Measurements from ENCODE around the gene OMP.

Gene OMP

GRCh38 chr11:77110836-77111235 lies 8.2 kb downstream of the OMP start:
- Histone ChIP-seq H3K9ac (ENCODE audit: low read length) (no peak overlapping the region), H3K4me2 (ENCODE audit: low read depth, low read length) (no peak overlapping the region), H3F3A (ENCODE audit: insufficient read depth, low read length) (no peaks in the 10 kb centered on the region), H3K4me1 (ENCODE audit: low read length) (0 out of 2 replicates have a peak, but pooled peaks cover 3% of the 10 kb centered on the region), H3K9me2 (replicated peaks; ENCODE audit: insufficient read depth, low read length) (no peaks in the 10 kb centered on the region), H3K4me3 (ENCODE audit: low read length) (no peak overlapping the region), H3K36me3 (replicated peaks; ENCODE audit: insufficient read depth, low read length) (no peaks in the 10 kb centered on the region), H3K27me3 (replicated peaks; ENCODE audit: insufficient read depth, low read length) (peaks cover 8% of the 10 kb centered on the region), H3K27ac (ENCODE audit: low read length) (no peak overlapping the region), H2AFZ (ENCODE audit: low read length) (no peak overlapping the region), H3K9me3 (replicated peaks; ENCODE audit: insufficient read depth, low read length) (no peaks in the 10 kb centered on the region), H4K20me1 (ENCODE audit: insufficient read depth, low read length) (no peaks in the 10 kb centered on the region), H3K79me2 (ENCODE audit: low read length) (no peaks in the 10 kb centered on the region)
- DNase-seq, result no peak
- TF ChIP-seq EZH2 (optimal IDR thresholded peaks at IDR 0.05; ENCODE audit: low read depth, low read length) (no peak), EZH2phosphoT487 (IDR thresholded peaks at IDR 0.05; ENCODE audit: low read length) (no peak)
- TF ChIP-seq, protein P1, sequence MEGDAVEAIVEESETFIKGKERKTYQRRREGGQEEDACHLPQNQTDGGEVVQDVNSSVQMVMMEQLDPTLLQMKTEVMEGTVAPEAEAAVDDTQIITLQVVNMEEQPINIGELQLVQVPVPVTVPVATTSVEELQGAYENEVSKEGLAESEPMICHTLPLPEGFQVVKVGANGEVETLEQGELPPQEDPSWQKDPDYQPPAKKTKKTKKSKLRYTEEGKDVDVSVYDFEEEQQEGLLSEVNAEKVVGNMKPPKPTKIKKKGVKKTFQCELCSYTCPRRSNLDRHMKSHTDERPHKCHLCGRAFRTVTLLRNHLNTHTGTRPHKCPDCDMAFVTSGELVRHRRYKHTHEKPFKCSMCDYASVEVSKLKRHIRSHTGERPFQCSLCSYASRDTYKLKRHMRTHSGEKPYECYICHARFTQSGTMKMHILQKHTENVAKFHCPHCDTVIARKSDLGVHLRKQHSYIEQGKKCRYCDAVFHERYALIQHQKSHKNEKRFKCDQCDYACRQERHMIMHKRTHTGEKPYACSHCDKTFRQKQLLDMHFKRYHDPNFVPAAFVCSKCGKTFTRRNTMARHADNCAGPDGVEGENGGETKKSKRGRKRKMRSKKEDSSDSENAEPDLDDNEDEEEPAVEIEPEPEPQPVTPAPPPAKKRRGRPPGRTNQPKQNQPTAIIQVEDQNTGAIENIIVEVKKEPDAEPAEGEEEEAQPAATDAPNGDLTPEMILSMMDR (IDR thresholded peaks at IDR 0.05; ENCODE audit: low read length), result no peak

GRCh38 chr11:77111277-77111676 lies 8.6 kb downstream of the OMP start:
- Histone ChIP-seq H3K4me1 (ENCODE audit: low read length) (0 out of 2 replicates have a peak, but pooled peaks cover 3% of the 10 kb centered on the region), H3K79me2 (ENCODE audit: low read length) (no peaks in the 10 kb centered on the region), H3F3A (ENCODE audit: insufficient read depth, low read length) (no peaks in the 10 kb centered on the region), H3K4me2 (ENCODE audit: low read depth, low read length) (no peak overlapping the region), H3K9me3 (replicated peaks; ENCODE audit: insufficient read depth, low read length) (no peaks in the 10 kb centered on the region), H4K20me1 (ENCODE audit: insufficient read depth, low read length) (no peaks in the 10 kb centered on the region), H3K9ac (ENCODE audit: low read length) (no peak overlapping the region), H2AFZ (ENCODE audit: low read length) (no peak overlapping the region), H3K4me3 (ENCODE audit: low read length) (no peak overlapping the region), H3K9me2 (replicated peaks; ENCODE audit: insufficient read depth, low read length) (no peaks in the 10 kb centered on the region), H3K27ac (ENCODE audit: low read length) (no peak overlapping the region), H3K27me3 (replicated peaks; ENCODE audit: insufficient read depth, low read length) (peaks cover 8% of the 10 kb centered on the region), H3K36me3 (replicated peaks; ENCODE audit: insufficient read depth, low read length) (no peaks in the 10 kb centered on the region)
- DNase-seq, result no peak
- TF ChIP-seq EZH2 (optimal IDR thresholded peaks at IDR 0.05; ENCODE audit: low read depth, low read length) (no peak), EZH2phosphoT487 (IDR thresholded peaks at IDR 0.05; ENCODE audit: low read length) (no peak)
- TF ChIP-seq, protein P1 (IDR thresholded peaks at IDR 0.05; ENCODE audit: low read length), result no peak

GRCh38 chr11:77111946-77112345 lies 9.3 kb downstream of the OMP start:
- no peak overlapping the region for H3K9ac ChIP-seq (ENCODE audit: low read length)
- no peak for DNase-seq
- TF ChIP-seq, protein P1 (IDR thresholded peaks at IDR 0.05; ENCODE audit: low read length), result no peak
- no peak for TF ChIP-seq EZH2 (optimal IDR thresholded peaks at IDR 0.05; ENCODE audit: low read depth, low read length)
- TF ChIP-seq EZH2phosphoT487 (IDR thresholded peaks at IDR 0.05; ENCODE audit: low read length), result no peak
- no peak overlapping the region for H2AFZ ChIP-seq (ENCODE audit: low read length)
- peaks cover 8% of the 10 kb centered on the region for H3K27me3 ChIP-seq (replicated peaks; ENCODE audit: insufficient read depth, low read length)
- H3K9me3 ChIP-seq (replicated peaks; ENCODE audit: insufficient read depth, low read length), result no peaks in the 10 kb centered on the region
- H3K27ac ChIP-seq (ENCODE audit: low read length), result no peak overlapping the region
- H3K4me1 ChIP-seq (ENCODE audit: low read length), result 0 out of 2 replicates have a peak, but pooled peaks cover 3% of the 10 kb centered on the region
- no peak overlapping the region for H3K4me3 ChIP-seq (ENCODE audit: low read length)
- no peaks in the 10 kb centered on the region for H3F3A ChIP-seq (ENCODE audit: insufficient read depth, low read length)
- no peak overlapping the region for H3K4me2 ChIP-seq (ENCODE audit: low read depth, low read length)
- H3K9me2 ChIP-seq (replicated peaks; ENCODE audit: insufficient read depth, low read length), result no peaks in the 10 kb centered on the region
- H3K79me2 ChIP-seq (ENCODE audit: low read length), result no peaks in the 10 kb centered on the region
- no peaks in the 10 kb centered on the region for H3K36me3 ChIP-seq (replicated peaks; ENCODE audit: insufficient read depth, low read length)
- no peaks in the 10 kb centered on the region for H4K20me1 ChIP-seq (ENCODE audit: insufficient read depth, low read length)

Measured in MM.1S (cell line).